Kasumi-1 (cell line): Measurements from ENCODE around the gene FHIP2A.
"Not testable (repeated sequence)": the region's sequence is repeated elsewhere in the genome, so short reads cannot be mapped to it uniquely, and the experiment has no call there.

Experiments
- DNase-seq, 2 experiments: peaks; one replicate each; lab custom pipeline; 2025; lab: John Stamatoyannopoulos, UW

FHIP2A gene

DNA sequence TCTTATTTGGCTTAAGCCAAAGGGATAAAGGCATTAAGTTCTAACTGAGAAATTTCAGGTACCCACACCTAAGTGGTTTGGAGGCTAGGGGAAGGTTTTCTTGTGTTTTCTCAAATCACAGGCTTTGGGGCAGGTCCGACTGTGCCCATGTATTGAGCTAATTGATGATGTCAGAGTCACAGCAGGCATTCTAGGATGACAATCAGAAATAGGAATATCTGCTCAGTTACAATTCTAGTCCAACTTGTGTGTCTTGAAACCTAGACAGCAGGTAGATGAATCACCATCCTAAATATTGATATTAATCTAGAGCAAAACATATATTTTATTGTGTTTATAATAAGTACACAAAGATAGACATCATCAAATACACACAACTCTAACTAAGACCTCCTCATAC lies 2.3 kb upstream of the FHIP2A start:
- no peak for DNase-seq

DNA sequence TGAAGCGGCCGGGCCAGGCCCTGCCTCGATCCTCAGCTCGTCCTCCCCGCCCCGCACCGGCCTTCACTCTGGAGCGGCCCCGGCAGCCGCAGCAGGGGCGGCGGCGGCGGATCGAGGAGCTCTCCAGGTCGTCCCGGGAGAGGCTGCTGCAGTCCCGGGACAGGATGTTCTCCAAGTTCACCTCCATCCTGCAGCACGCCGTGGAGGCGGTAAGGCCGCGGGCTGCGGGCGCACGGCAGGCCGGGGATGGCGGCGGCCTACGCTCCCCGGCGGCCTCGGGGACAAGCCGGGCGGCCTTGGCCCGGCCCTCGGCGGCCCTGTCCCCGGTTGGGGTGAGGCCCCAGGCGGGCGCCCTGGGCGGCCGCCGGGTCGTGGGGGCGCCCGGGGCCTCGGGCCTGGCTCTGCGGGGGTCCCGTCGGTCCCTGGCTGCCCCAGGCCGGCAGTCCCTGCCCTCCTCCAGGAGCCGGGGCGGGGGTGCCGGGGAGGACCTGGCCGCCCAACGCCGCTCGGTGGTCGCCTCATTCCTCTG lies 399 bp downstream of the FHIP2A start:
- DNase-seq = peak in 1 of 2 experiments; percentile 47

DNA sequence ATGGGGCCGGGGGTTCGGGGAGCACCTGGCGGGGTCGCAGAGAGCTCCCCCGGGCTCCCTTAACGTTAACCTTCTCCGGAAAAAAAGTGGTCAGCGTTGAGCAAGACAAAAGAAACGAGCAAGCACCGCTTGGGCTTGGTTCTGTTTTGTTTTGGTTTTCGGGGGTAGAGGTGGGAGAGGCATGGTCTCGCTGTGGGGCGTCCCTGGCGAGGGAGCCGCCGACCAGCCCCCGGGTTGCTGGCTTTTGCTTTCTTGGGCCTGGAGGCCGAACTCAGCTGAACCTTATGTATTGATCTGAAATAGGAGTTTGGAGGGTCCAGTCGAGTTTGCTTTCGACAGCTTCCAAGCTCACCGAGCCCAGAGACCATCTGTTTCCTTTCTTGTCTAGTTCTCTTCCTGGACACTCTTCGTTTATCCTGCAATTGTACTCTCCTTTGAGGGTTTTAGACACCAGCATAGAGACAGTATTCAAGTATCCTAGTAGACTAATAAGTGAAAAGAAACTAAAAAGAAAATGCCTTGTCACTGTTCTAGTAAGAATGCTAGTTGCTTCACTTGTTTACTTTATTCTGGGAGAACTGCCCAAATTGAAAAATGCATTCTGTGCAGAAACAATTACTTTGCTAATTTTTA lies 980 bp downstream of the FHIP2A start:
- DNase-seq = peak; percentile 78 to 85

DNA sequence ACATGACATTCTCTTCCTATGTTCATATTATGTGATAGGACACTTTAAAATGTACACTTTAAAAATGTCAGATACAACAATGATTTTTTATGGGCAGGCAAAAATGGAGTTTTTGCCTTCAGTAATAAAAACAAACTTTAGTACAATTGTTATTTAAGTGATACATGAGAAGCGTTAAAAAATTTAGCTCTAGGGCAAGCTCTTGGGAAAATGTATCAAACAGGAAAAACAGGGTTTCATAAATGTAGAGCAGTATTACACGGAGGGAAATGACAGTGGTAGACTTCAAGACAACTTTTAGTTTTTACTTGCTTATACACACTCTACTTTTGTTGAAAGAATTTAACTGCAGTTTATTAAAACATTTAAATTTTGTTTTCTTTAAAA lies 1.5 kb downstream of the FHIP2A start:
- DNase-seq = peak in 1 of 2 experiments; percentile 51

DNA sequence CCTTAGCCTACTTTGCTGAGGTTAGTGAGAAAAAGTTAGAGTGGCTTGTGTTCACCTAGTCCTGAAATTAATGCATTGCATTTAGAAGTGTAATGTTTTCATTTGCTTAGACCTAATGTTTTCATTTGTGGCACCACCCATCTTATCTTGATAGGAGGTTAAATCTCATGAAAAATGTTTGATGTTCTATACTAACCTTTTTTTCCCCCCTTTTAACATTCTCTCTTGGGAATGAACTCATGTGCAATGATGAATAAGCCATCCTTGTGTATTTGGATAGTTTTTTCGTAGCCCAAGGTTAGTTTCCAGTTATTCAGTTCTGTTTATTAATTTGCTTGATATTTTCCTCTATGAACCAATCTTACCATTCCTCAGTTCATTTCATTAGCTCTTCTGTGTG lies 2.8 kb downstream of the FHIP2A start:
- no peak for DNase-seq

DNA sequence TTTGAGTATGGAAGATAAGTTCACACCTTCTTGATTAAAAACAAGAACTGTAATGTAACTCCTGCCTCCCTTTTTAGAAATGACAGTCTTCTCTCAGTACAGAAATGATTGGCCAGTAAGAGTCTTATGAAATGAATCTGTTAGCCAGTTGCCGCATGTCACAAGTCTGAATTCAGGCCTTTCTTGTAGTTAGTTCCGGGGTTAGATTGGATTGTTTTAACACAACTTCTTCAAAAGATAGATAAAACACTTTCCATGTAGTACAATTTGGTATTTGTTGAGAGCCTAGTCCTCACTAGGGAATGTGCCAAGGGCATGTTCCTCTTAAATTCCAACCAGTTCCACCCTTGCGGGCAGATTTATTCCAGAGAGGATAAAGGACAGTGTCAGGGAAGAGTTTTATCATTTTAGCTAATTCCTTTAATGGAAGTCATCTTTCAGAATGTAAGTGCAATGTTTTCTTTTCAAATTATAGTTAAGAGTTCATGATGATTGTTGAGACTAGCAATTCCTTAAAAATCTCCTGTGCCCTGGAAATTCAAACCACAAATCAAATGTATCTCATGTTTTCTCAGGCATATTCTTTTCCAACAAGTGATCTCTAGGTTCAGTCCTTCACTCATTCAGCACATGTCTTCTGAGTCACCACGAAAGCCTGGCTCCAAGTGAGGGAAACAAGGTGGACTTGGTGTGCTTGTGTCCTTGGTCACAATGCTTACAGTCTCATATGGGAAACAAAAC lies 4.1 kb downstream of the FHIP2A start:
- no peak for DNase-seq

DNA sequence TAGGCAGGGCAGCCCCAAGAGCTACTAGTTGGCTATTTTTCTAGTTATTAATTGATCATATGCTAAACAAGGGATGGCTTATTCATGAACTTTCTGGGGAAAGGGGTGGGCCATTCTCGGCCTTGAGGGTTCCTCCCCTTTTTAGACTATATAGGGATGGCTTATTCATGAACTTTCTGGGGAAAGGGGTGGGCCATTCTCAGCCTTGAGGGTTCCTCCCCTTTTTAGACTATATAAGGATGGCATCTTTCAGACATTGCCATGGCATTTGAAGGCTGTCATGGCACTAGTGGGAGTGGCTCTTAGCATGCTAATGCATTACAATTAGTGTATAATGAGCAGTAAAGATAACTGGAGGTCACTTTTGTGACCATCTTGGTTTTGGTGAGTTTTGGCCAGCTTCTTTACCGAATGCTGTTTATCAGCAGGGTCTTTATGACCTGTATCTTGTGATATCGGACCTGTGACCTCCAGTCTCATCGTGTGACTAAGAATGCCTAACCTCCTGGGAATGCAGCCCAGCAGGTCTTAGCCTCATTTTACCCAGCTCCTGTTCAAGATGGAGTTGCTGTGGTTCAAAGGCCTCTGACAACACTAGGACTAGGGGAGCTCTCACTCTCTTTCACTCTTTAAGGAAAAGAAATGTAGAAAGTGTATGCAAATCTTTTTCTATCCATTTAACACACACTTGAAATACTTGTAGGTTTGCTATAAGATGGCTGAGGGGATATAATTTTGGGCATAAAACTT lies 7.8 kb downstream of the FHIP2A start:
- no peak for DNase-seq

DNA sequence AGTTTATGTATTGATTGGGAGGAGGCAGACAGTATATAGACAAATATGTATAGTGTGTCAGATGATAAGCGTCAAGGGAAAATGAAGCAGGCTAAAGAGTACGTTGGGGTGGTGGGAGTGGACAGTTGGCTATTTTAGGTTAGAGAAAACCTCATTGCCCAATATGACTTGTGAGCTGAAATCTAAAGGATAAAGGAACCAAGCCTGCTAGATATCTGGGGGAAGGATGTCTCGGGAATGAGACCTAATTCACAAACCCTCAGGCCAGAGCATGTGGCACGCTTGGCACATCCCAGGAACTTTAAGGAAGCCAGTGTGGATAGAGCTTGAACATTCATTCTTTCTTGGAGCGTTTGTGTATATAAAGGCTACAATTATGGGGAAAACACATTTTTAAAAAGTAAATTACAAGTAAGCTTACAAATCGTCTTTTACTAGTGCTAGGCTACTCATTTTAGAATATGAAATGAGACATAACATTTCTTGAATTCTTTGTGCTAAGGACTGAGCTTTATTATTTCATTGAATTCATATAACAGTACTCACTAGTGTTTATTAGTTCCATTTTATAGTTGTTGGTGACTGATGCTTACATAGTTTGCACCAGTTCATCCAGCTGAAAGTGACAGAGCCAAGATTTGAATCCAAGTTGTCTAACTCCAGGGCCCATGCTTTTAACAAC lies 9.7 kb downstream of the FHIP2A start:
- DNase-seq = no peak

DNA sequence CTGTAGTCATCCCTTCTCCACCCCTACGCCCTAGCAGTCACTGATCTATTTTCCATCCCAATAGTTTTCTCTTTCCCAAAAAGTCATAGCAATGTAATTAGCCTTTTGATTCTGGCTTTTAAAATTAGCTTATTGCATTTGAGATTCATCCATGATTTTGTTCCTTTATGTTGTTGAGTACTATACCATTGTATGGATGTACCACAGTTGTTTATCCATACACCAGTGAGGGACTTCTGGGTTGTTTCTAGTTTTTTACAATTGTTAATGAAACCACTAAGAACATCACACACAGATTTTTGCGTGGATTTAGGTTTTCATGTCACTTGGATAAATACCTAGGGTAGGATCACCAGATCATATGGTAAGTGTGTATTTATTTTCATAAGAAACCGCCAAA lies 16.1 kb downstream of the FHIP2A start:
- DNase-seq = no peak

DNA sequence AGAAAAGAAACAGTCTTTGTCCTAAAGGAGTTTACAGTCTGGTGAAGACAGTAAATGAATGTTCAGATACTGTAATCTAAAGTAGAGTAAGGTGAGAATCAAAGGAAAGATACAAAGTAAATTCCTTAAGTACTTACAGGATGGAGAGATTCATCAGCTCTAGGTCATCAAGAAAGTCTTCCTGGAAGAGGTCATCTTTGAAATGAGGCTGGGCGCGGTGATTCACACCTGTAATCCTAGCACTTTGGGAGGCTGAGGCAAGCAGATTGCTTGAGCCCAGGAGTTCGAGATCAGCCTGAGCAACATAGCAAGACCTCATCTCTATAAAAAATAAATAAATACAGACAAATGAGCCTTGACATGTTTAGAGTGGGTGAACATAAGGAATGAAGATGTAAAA lies 18.3 kb downstream of the FHIP2A start:
- DNase-seq = no peak

DNA sequence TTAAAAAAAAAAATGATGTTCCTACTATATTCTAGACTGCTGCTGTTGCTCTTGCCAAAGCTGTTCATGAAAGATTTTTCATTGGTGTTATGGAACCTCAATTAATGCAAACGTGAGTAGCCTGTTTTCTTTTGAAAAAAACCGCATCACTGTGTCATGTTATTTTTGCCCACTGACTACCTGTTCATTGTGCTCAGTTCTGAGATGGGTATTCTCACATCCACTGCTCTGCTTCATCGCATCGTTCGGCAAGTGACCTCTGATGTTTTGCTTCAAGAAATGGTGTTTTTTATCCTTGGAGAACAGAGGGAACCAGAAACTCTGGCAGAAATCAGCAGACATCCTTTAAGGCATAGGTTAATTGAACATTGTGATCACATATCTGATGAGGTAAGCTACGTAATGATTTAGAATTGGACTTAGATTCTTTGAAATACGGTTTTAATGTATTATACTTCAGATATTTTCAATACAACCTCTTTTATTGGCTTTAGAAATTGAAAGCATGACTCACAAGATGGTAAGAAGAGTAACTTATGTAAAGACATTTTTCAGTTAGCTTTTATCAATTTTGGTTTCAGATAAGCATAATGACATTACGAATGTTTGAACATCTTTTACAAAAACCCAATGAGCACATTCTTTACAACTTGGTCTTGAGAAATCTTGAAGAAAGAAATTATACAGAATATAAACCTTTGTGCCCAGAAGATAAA lies 24.6 kb downstream of the FHIP2A start:
- no peak for DNase-seq

DNA sequence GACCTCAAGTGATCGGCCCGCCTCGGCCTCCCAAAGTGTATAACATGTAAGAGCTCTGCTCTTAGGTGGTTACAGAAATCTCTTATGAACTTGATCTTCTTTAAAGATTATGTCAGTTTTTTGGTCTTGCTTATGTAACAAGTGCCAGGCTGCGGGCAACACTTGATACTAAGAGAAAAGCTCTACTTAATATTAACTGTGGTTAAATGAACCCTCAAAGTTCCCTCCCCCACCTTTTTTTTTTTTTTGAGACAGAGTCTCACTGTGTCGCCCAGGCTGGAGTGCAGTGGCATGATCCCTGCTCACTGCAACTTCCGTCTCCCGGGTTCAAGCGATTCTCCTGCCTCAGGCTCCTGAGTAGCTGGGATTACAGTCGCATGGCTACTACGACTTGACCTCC lies 25.9 kb downstream of the FHIP2A start:
- DNase-seq = not testable (repeated sequence)

DNA sequence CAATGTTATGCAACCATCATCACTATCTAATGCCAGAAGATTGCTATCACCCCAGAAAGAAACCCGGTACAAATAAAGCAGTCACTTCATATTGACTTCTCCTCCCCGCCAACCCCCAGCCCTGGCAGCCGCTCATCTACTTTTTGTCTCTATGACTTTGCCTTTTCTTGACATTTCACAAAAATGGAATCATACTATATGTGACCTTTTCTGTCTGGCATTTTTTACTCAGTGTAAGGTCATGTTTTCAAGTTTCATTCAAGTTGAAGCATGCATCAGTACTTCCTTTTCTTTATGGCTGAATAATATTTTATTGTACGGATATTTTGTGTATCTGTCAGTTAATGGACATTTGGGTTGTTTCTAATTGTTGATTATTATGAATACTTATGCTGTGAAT lies 28.1 kb downstream of the FHIP2A start:
- DNase-seq = no peak

DNA sequence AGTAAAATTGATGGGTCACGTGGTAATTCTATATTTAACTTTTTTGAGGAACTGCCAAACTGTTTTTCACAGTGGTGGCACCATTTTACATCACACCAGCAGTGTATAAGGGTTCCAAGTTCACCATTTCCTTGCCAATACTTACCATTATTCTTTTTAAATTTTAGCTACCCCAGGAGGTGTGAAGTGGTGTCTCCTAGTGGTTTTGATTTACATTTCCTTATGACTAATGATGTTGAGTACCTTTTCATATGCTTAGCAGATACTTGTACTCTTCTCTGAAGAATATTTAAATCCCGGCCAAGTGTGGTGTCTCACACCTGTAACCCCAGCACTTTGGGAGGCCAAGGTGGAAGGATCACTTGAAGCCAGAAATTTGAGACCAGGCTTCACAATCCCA lies 28.5 kb downstream of the FHIP2A start:
- DNase-seq = no peak

DNA sequence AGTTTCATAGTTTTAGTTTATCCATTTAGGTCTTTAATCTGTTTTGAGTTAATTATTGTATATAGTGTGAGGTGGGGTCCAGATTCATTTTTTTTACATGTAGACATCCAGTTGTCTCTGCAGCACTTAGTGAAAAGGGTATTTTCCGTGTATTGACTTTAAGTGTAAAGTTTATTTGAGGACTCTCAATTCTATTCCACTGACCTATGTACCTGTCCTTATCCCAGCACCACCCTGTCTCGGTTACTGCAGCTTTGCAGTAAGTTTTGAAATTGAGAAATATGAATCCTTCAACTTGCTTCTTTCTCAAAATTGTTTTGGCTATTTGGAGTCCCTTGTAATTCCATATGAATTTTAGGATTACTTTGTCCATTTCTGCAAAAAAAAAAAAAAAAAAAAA lies 29.8 kb downstream of the FHIP2A start:
- no peak for DNase-seq

DNA sequence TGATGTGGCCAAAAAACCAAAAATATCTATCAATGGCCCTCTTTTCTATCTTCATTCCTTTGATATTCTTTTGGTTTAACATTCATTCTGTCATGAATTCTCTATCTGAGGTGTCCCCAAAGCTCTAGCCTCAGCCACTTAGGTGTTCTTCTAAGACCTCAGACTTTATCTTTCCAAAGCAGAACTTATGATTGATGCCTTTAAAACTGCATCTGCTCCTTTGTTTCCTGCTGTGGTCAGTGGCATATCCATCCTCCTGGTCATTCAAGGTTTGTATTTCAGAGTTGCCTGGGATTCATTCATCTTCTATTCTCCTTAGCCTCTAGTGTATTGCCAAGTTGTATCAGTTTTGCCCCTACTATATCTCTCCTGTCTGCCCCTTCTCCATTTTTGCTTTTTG lies 30.6 kb downstream of the FHIP2A start:
- DNase-seq = no peak

DNA sequence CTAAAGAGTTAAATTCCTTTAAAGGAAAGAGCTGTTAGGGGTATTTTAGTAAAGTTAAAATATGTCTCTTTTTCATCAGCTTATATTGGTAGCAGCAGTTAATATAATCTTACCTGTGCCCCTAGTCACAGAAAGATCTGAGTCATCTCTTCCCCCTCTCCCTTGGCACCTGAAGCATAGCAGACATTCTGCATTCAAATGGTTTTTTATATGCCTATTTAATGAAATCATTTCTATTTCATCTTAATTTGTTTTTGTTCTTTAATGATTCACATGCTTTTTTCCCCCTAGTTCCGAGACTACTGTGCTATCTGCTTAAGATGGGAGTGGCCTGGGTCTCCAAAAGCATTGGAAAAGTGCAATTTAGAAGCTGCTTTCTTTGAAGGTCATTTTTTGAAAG lies 33.3 kb downstream of the FHIP2A start:
- DNase-seq = no peak

DNA sequence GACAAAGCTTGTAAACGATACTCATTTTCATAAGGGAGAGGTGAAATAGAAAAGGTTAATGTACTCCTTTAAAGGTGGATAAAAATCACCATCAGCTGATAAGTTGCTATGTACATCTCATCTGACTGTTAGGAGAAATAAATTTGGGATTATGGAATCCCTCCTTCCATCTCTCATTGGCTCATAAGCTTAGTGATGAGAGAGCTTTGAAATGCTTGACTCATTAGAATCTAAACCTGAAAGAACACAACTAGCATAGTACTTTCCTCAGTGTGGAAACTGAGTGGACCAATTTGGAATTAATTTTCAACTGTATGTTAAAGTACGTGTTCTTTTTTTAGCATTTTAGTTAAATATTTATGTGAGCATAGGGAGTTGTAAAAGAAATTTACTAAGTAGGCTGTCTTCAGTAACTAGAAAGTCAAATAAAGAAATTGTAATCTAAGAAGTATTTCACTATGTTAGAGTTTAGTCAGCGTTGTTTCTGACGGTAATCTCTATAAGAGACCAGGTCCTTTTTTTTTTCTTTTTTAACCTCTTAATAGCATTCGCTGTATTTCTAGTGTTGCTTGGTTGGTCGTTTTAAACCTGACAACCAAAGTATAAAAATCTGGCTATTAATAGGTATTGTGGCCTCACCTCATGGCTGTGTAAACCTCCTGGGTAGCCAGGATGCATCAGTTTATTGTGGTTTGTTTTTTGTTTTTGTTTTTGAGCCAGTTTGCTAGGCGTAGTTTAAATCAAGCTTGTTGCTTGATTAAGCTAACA lies 34.4 kb downstream of the FHIP2A start:
- no peak for DNase-seq

DNA sequence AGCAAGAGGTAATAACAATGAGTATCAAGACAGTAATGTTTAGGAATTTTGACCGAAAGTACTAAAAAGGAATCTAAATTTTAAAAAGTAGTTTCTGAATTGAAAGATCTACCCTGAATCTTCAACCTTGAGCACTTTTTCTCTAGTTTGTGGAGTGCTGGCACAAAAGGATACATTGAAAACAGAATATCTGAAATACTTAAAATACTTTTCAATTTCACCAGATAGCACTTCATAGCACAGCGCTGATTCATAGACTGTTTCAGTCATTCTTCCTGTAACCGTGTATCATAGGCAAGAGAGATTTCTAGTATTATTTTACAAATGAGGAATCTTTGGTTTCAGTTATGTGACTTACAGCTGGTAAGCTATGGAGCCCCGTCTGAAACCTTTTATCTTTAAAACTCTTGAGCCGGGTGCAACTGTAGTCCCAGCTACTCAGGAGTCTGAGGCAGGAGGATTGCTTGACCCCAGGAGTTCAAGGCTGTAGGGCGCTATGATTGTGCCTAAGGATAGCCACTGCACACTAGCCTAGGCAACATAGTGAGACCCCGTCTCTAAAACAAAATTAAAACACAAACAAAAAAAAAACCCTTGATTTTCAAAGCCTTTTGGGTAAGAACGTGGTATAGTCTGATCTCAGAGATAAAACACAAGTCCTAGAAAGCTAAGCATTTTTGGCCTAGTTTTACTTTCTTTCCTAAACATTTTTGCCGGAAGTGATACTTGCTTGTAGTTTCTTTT lies 35.1 kb downstream of the FHIP2A start:
- DNase-seq = no peak

DNA sequence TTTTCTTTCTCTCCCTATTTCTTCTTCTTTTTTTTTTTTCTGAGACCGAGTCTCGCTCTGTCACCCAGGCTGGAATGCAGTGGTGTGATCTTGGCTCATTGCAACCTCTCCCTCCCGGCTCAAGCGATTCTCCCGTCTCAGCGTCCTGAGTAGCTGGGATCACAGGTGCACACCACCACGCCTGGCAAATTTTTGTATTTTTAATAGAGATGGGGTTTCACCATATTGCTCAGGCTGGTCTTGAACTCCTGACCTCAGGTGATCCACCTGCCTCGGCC lies 35.6 kb downstream of the FHIP2A start:
- DNase-seq = not testable (repeated sequence)
